ENCODE results near the gene SPDYC. TPM values are rescaled to one million over a fixed set of nuclear protein-coding genes. Genes with fewer than 3 reads are reported as not detected.

SPDYC gene
- total and polyA plus RNA-seq, 2 of the 13 experiments (the other 11 are each of a cell fraction or from before 2014, with no cell fraction given), result 0.15 to 0.33 TPM

GRCh38 chr11:65165410-65166317, 4.4 kb upstream of the SPDYC start (continued):
- TF ChIP-seq ARID3A (IDR thresholded peaks at IDR 0.05; ENCODE audit: low read depth, low read length) (0 out of 2 replicates have a peak, but pooled peaks have one; percentile 63), BRF2 (CRISPR knock-in tag; IDR thresholded peaks at IDR 0.05) (no peak), MBNL3 (CRISPR knock-in tag; conservative IDR thresholded peaks at IDR 0.05) (no peak), ZNF33A (CRISPR knock-in tag; IDR thresholded peaks at IDR 0.05; ENCODE audit: borderline replicate concordance) (peak; percentile 59; the same call in 1 of the 2 replicates), ZNF318 (CRISPR knock-in tag; IDR thresholded peaks at IDR 0.05) (no peak), ZSCAN21 (CRISPR knock-in tag; IDR thresholded peaks at IDR 0.05; ENCODE audit: borderline replicate concordance) (no peak), RFXAP (CRISPR knock-in tag; IDR thresholded peaks at IDR 0.05; ENCODE audit: borderline replicate concordance) (peak; percentile 22; the same call in 1 of the 2 replicates), NBN (conservative IDR thresholded peaks at IDR 0.05) (no peak), ZNF280B (CRISPR knock-in tag; IDR thresholded peaks at IDR 0.05; ENCODE audit: borderline replicate concordance) (no peak), ZMYM4 (CRISPR knock-in tag; IDR thresholded peaks at IDR 0.05) (0 out of 2 replicates have a peak, but pooled peaks have one; percentile 40), SRSF1 (optimal IDR thresholded peaks at IDR 0.05; ENCODE audit: low read depth, low read length) (peak; percentile 59), TFAP4 (IDR thresholded peaks at IDR 0.05; ENCODE audit: borderline replicate concordance, low read depth) (no peak; the same call in 1 of the 2 replicates), SETDB1 (CRISPR knock-in tag; IDR thresholded peaks at IDR 0.05; ENCODE audit: borderline replicate concordance) (no peak)

Data from HepG2 (cell line).